ENCODE measurements around the gene OMA1.

DNA sequence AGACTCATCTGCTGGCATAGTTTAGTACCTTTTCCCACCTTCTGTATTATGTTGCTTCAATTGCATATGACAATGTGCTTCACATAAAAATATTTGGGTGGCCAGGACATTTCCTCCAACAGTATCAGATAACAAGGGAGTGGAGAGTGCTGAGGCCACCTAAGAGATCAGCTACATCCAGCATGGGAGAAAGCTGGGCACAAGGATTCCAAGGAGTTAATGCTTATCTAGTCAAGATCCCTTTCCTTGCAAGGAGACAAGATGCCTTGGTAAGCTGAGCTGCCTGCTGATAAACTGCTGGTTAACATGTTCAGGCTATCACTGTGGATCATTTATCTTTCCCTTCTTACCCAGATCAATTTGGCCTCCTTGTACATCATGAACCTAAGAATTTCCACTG is 25.1 kb upstream of the OMA1 start:
- TF ChIP-seq, protein P1, sequence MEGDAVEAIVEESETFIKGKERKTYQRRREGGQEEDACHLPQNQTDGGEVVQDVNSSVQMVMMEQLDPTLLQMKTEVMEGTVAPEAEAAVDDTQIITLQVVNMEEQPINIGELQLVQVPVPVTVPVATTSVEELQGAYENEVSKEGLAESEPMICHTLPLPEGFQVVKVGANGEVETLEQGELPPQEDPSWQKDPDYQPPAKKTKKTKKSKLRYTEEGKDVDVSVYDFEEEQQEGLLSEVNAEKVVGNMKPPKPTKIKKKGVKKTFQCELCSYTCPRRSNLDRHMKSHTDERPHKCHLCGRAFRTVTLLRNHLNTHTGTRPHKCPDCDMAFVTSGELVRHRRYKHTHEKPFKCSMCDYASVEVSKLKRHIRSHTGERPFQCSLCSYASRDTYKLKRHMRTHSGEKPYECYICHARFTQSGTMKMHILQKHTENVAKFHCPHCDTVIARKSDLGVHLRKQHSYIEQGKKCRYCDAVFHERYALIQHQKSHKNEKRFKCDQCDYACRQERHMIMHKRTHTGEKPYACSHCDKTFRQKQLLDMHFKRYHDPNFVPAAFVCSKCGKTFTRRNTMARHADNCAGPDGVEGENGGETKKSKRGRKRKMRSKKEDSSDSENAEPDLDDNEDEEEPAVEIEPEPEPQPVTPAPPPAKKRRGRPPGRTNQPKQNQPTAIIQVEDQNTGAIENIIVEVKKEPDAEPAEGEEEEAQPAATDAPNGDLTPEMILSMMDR (IDR thresholded peaks at IDR 0.05), result no peak
- TF ChIP-seq POLR2A (IDR thresholded peaks at IDR 0.05), result no peak

Measured in adrenal gland (tissue), 5 donors.